NT2/D1 (cell line): ENCODE measurements around the gene ANKRD30B.
"Not testable (repeated sequence)": the region's sequence is repeated elsewhere in the genome, so short reads cannot be mapped to it uniquely, and the experiment has no call there.

Experiments used
- SUZ12 ChIP-seq: IDR thresholded peaks from 2 replicates; pipeline ENCODE4 v1.6.1; 2011; ENCODE audit not compliant: insufficient read length, insufficient read depth; ENCODE audit errors: extremely low read depth
- ZNF274 ChIP-seq: IDR thresholded peaks from 2 replicates; pipeline ENCODE4 v1.6.1; 2011; ENCODE audit warnings: mild to moderate bottlenecking, low read depth, low read length

- not testable (repeated sequence) for TF ChIP-seq ZNF274, SUZ12
Measured at GRCh38 chr18:14826972-14827632, 79.1 kb downstream of the ANKRD30B start.
